Ascending aorta (tissue), 2 donors: Measurements from ENCODE around the gene DMPK. TPM values are rescaled to one million over a fixed set of nuclear protein-coding genes. Genes with fewer than 3 reads are reported as not detected.
"Not testable (repeated sequence)": the region's sequence is repeated elsewhere in the genome, so short reads cannot be mapped to it uniquely, and the experiment has no call there.

ENCODE experiments used
- DNase-seq, 2 donors: peaks; one replicate each; pipeline ENCODE4 v3.0.0-alpha.2; 2019; ENCODE audit warnings: low spot score in 2 of 2
- H3K27ac ChIP-seq, 2 donors: fragments of 200-600 bp; sonication (generic); one replicate each; pipeline ENCODE4 v1.5.1; 2016 to 2017; ENCODE audit warnings: mild to moderate bottlenecking in 1 of 2
- H3K27me3 ChIP-seq: fragments of 200-600 bp; sonication (generic); one replicate; pipeline ENCODE4 v1.5.1; 2017
- H3K36me3 ChIP-seq, 2 donors: fragments of 200-600 bp; sonication (generic); one replicate each; pipeline ENCODE4 v1.5.1; 2016
- H3K4me1 ChIP-seq, 2 donors: fragments of 200-600 bp; sonication (generic); one replicate each; pipeline ENCODE4 v1.5.1; 2016 to 2017; ENCODE audit warnings: mild to moderate bottlenecking in 1 of 2
- H3K4me3 ChIP-seq, 2 donors: fragments of 200-600 bp; sonication (generic); one replicate each; pipeline ENCODE4 v1.5.1; 2016 to 2017; ENCODE audit warnings: mild to moderate bottlenecking in 1 of 2
- H3K9me3 ChIP-seq, 2 donors: fragments of 200-600 bp; sonication (generic); one replicate each; pipeline ENCODE4 v1.5.1; 2016
- CTCF ChIP-seq, 3 experiments: fragments of 200-600 bp in 2 of 3; fragments of 450-650 bp in 1 of 3; sonication (generic) in 2 of 3; IDR thresholded peaks; one replicate each; pipeline ENCODE4 v1.5.1; 2016 to 2019; ENCODE audit warnings: antibody characterized with exemption in 3 of 3, mild to moderate bottlenecking in 1 of 3, moderate library complexity in 1 of 3
- intact Hi-C: fragments of 100-400 bp; cut with DNase I; formaldehyde crosslinking; loops from one replicate; pipeline ENCODE4 v1.15.1; 2023
- total RNA-seq: library from RNA; depleted of rRNA; stranded (reverse); fragments of >200 nt; gene quantifications from one replicate; pipeline ENCODE4 v1.1.0, GENCODE V29; 2016

Gene DMPK
- total RNA-seq, 1 donor from 2014 or later, result 76.8 TPM

- Histone ChIP-seq H3K36me3 (no peaks in the 10 kb centered on the region), H3K27ac (no peak overlapping the region), H3K9me3 (no peaks in the 10 kb centered on the region), H3K27me3 (no peaks in the 10 kb centered on the region), H3K4me3 (no peak overlapping the region), H3K4me1 (no peaks in the 10 kb centered on the region)
- no peak for DNase-seq
- TF ChIP-seq CTCF (IDR thresholded peaks at IDR 0.05), result no peak
- intact Hi-C loops, result no loop called here
Observed at GRCh38 chr19:45753548-45753947, 28.7 kb downstream of the DMPK start.

- no peak overlapping the region for H3K27ac ChIP-seq
- no peaks in the 10 kb centered on the region for H3K4me1 ChIP-seq
- H3K4me3 ChIP-seq, result no peak overlapping the region
- DNase-seq, result no peak
- H3K36me3 ChIP-seq, result no peaks in the 10 kb centered on the region
- no peaks in the 10 kb centered on the region for H3K27me3 ChIP-seq
- TF ChIP-seq CTCF (IDR thresholded peaks at IDR 0.05), result no peak
- intact Hi-C loops, result no loop called here
- no peaks in the 10 kb centered on the region for H3K9me3 ChIP-seq
Observed at GRCh38 chr19:45752639-45753038, 29.7 kb downstream of the DMPK start.

- H3K4me3 ChIP-seq, H3K4me1 ChIP-seq, H3K27me3 ChIP-seq, DNase-seq, H3K27ac ChIP-seq, H3K36me3 ChIP-seq, intact Hi-C loops, H3K9me3 ChIP-seq: not testable (repeated sequence)
Observed at GRCh38 chr19:45751483-45751882, 30.8 kb downstream of the DMPK start.

GRCh38 chr19:45747513-45747912, 34.8 kb downstream of the DMPK start:
- no peak for TF ChIP-seq CTCF (IDR thresholded peaks at IDR 0.05)
- intact Hi-C loops, result no loop called here
- Histone ChIP-seq H3K36me3 (no peaks in the 10 kb centered on the region), H3K4me1 (no peaks in the 10 kb centered on the region), H3K9me3 (no peaks in the 10 kb centered on the region), H3K27me3 (no peaks in the 10 kb centered on the region), H3K27ac (no peak overlapping the region), H3K4me3 (no peak overlapping the region)
- DNase-seq, result no peak

GRCh38 chr19:45746866-45747265, 35.4 kb downstream of the DMPK start:
- Histone ChIP-seq H3K4me1 (no peaks in the 10 kb centered on the region), H3K27ac (no peak overlapping the region), H3K36me3 (no peaks in the 10 kb centered on the region), H3K27me3 (no peaks in the 10 kb centered on the region), H3K4me3 (no peak overlapping the region), H3K9me3 (no peaks in the 10 kb centered on the region)
- TF ChIP-seq CTCF (IDR thresholded peaks at IDR 0.05), result no peak
- no peak for DNase-seq
- intact Hi-C loops, result no loop called here

- Histone ChIP-seq H3K27ac (no peak overlapping the region), H3K36me3 (no peaks in the 10 kb centered on the region), H3K27me3 (no peaks in the 10 kb centered on the region), H3K9me3 (no peaks in the 10 kb centered on the region), H3K4me1 (no peaks in the 10 kb centered on the region), H3K4me3 (no peak overlapping the region)
- TF ChIP-seq CTCF (IDR thresholded peaks at IDR 0.05), result no peak
- intact Hi-C loops, result no loop called here
- DNase-seq, result no peak
Observed at GRCh38 chr19:45745606-45746005, 36.7 kb downstream of the DMPK start.
